Natural killer cell (primary cell): ENCODE measurements around the gene TNIK. TPM values are rescaled to one million over a fixed set of nuclear protein-coding genes. Genes with fewer than 3 reads are reported as not detected.

Source experiments
- ATAC-seq, 3 donors: fragments of 150-1000 bp in 2 of 3; fragments of 200-7000 bp in 1 of 3; cut with Tn5 transposase; 1 replicate in 1 of 3; 2 replicates in 2 of 3; pipeline ENCODE4 v1.10.0; 2021; ENCODE audit warnings: mild to moderate bottlenecking in 2 of 3, moderate library complexity in 2 of 3
- DNase-seq, 2 donors: peaks; one replicate each; pipeline versions ENCODE4 v3.0.0 to v3.0.0-alpha.2; 2013 to 2021; ENCODE audit warnings: mixed read lengths in 1 of 2
- H3K27ac ChIP-seq: one replicate; pipeline ENCODE4 v1.5.1; 2013; ENCODE audit warnings: mild to moderate bottlenecking, low read length
- H3K27me3 ChIP-seq: one replicate; pipeline ENCODE4 v1.6.1; 2013; ENCODE audit warnings: low read length; ENCODE audit not compliant: control insufficient read depth, insufficient read depth
- H3K36me3 ChIP-seq: one replicate; pipeline ENCODE4 v1.6.1; 2013; ENCODE audit warnings: low read length; ENCODE audit not compliant: control insufficient read depth, insufficient read depth
- H3K4me1 ChIP-seq: one replicate; pipeline ENCODE4 v1.6.1; 2013; ENCODE audit warnings: low read length; ENCODE audit not compliant: control insufficient read depth, insufficient read depth
- H3K4me3 ChIP-seq: one replicate; pipeline ENCODE4 v1.5.1; 2013; ENCODE audit warnings: low read length
- H3K9me3 ChIP-seq: one replicate; pipeline ENCODE4 v1.6.1; 2013; ENCODE audit warnings: low read length; ENCODE audit not compliant: control insufficient read depth, insufficient read depth
- H3K27ac Mint-ChIP-seq, 2 donors: one replicate each; pipeline ENCODE4 v1.8.0; 2022; ENCODE audit warnings: mild to moderate bottlenecking in 2 of 2, mixed read lengths in 2 of 2, moderate library complexity in 1 of 2
- H3K27me3 Mint-ChIP-seq, 2 donors: one replicate each; pipeline ENCODE4 v1.8.0; 2022; ENCODE audit warnings: low read depth in 2 of 2, mixed read lengths in 2 of 2
- H3K36me3 Mint-ChIP-seq: one replicate; pipeline ENCODE4 v1.8.0; 2022; ENCODE audit warnings: mixed read lengths
- H3K4me1 Mint-ChIP-seq, 2 donors: one replicate each; pipeline ENCODE4 v1.8.0; 2022; ENCODE audit warnings: mixed read lengths in 2 of 2
- H3K4me3 Mint-ChIP-seq: one replicate; pipeline ENCODE4 v1.8.0; 2022; ENCODE audit warnings: mild to moderate bottlenecking, moderate library complexity, mixed read lengths
- H3K9me3 Mint-ChIP-seq, 2 donors: one replicate each; pipeline ENCODE4 v1.8.0; 2022; ENCODE audit warnings: mixed read lengths in 2 of 2
- CTCF ChIP-seq: fragments of 200-600 bp; IDR thresholded peaks from one replicate; pipeline ENCODE4 v1.8.0; 2022; ENCODE audit warnings: antibody characterized with exemption
- WGBS: methylation state at CpG from one replicate; pipeline ENCODE4 v1.1.7; 2013; ENCODE audit warnings: missing lambda C conversion rate; ENCODE audit not compliant: insufficient coverage; 5-methylcytosine and 5-hydroxymethylcytosine counted together
- intact Hi-C: fragments of 100-400 bp; cut with micrococcal nuclease; formaldehyde crosslinking; loops from one replicate; pipeline ENCODE4 v1.14.2; 2022
- total RNA-seq, 4 donors: library from RNA; stranded (reverse); fragments of 120-200 nt in 1 of 4; gene quantifications; one replicate each; pipeline versions ENCODE4 v1.2.3 to v1.2.4, GENCODE V29; 2013 to 2022

Gene TNIK
- total RNA-seq, 3 donors from 2014 or later (not counting 1 experiment from before 2014, with no cell fraction given): 93.7 to 122 (median 119) TPM

GRCh38 chr3:171255236-171255806, 204.9 kb downstream of the TNIK start:
- peak overlapping the region; percentile 70 for H3K27ac ChIP-seq
- Mint-ChIP-seq H3K4me1 (peaks cover 82 to 93% of the 10 kb centered on the region in 2 donors), H3K9me3 (no peaks in the 10 kb centered on the region), H3K36me3 (no peaks in the 10 kb centered on the region), H3K27ac (peak overlapping the region; percentile 87), H3K4me3 (peak overlapping the region; percentile 70), H3K27me3 (no peaks in the 10 kb centered on the region)
- WGBS: 12% methylated on average over 3 of the region's 3 CpGs
- peak in 1 of 2 donors; percentile 67 for DNase-seq
- no peak overlapping the region for H3K4me3 ChIP-seq
- ATAC-seq: peak; percentile 40 to 57 (median 50)
- peaks cover 14% of the 10 kb centered on the region for H3K4me1 ChIP-seq
- H3K27me3 ChIP-seq: no peaks in the 10 kb centered on the region
- no peaks in the 10 kb centered on the region for H3K36me3 ChIP-seq
- no peaks in the 10 kb centered on the region for H3K9me3 ChIP-seq
- TF ChIP-seq CTCF: no peak
- intact Hi-C loops: no loop called here

DNA sequence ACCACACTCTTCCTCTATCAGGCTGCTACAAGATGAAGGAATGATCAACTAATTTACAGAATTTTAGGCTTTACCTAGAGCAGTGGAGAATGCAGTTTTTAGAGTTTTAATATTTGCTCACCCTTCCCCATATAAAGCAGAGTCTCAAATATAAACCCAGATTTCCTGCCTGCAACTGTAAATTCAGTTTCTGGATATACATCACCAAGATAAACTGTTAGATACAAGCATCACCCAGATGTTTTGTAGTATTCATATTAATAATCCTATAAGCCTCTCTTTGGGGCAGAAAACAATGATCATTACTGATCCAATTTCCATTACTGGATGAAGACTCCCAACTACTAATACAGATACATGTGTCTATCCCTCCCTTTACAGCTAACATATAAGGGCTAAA, 205.9 kb downstream of the TNIK start:
- Mint-ChIP-seq H3K9me3 (no peaks in the 10 kb centered on the region), H3K27ac (peak overlapping the region; percentile 87), H3K27me3 (no peaks in the 10 kb centered on the region), H3K36me3 (no peaks in the 10 kb centered on the region), H3K4me3 (no peak overlapping the region), H3K4me1 (peaks cover 71 to 83% of the 10 kb centered on the region in 2 donors)
- intact Hi-C loops: no loop called here
- DNase-seq: no peak
- ATAC-seq: no peak
- no peaks in the 10 kb centered on the region for H3K27me3 ChIP-seq
- no peak overlapping the region for H3K27ac ChIP-seq
- H3K4me3 ChIP-seq: no peak overlapping the region
- H3K9me3 ChIP-seq: no peaks in the 10 kb centered on the region
- peaks cover 15% of the 10 kb centered on the region for H3K4me1 ChIP-seq
- TF ChIP-seq CTCF: no peak
- H3K36me3 ChIP-seq: no peaks in the 10 kb centered on the region

GRCh38 chr3:171251835-171252234, 208.4 kb downstream of the TNIK start:
- no peak overlapping the region for H3K4me3 Mint-ChIP-seq
- H3K4me1 Mint-ChIP-seq: peaks cover 47 to 58% of the 10 kb centered on the region in 2 donors
- no peaks in the 10 kb centered on the region for H3K36me3 ChIP-seq
- intact Hi-C loops: no loop called here
- H3K4me3 ChIP-seq: no peak overlapping the region
- H3K27me3 ChIP-seq: no peaks in the 10 kb centered on the region
- no peak for TF ChIP-seq CTCF
- no peaks in the 10 kb centered on the region for H3K9me3 ChIP-seq
- H3K4me1 ChIP-seq: peaks cover 19% of the 10 kb centered on the region
- no peaks in the 10 kb centered on the region for H3K9me3 Mint-ChIP-seq
- peak overlapping the region in 1 of 2 donors; percentile 50 for H3K27ac Mint-ChIP-seq
- no peak for ATAC-seq
- no peaks in the 10 kb centered on the region for H3K36me3 Mint-ChIP-seq
- DNase-seq: peak in 1 of 2 donors; percentile 75
- no peak overlapping the region for H3K27ac ChIP-seq
- H3K27me3 Mint-ChIP-seq: no peaks in the 10 kb centered on the region
- WGBS: no CpG with 5 or more reads among the region's 4 CpGs

DNA sequence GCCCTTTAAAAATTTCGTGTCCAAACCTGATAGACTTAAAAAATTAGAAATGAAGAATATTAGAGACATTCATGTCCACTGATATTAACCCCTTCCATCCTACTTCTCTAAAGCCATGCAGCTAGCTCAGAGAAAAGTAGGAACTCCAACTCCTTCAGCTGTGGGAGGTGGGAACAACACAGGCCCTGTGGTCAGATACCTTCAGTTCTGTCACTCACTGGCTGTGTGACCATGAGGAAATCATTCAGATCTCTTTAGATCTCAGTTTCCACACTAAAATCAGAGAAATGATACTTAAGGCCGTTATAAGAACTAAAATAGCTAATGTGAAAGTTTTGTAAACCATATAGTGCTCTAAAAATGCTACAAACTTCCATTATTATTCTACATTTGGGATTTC, 209.8 kb downstream of the TNIK start:
- Mint-ChIP-seq H3K4me3 (no peak overlapping the region), H3K9me3 (no peaks in the 10 kb centered on the region), H3K36me3 (no peaks in the 10 kb centered on the region), H3K27ac (peak overlapping the region in 1 of 2 donors; percentile 23), H3K27me3 (no peaks in the 10 kb centered on the region), H3K4me1 (peaks cover 33 to 44% of the 10 kb centered on the region in 2 donors)
- no peak for ATAC-seq
- Histone ChIP-seq H3K27ac (no peak overlapping the region), H3K4me1 (peaks cover 18% of the 10 kb centered on the region), H3K27me3 (no peaks in the 10 kb centered on the region), H3K9me3 (no peaks in the 10 kb centered on the region), H3K4me3 (no peak overlapping the region), H3K36me3 (no peaks in the 10 kb centered on the region)
- WGBS: no CpG with 5 or more reads among the region's 2 CpGs
- no peak for DNase-seq
- intact Hi-C loops: no loop called here
- TF ChIP-seq CTCF: no peak
